SKM-1 treated with dmso at 0.1 percent for 144 hours (cell line): Measurements from ENCODE around the gene NADK2.
"Not testable (repeated sequence)": the region's sequence is repeated elsewhere in the genome, so short reads cannot be mapped to it uniquely, and the experiment has no call there.

ENCODE experiments used
- DNase-seq: peaks from one replicate; lab custom pipeline; 2025; ENCODE audit not compliant: unreplicated experiment; lab: John Stamatoyannopoulos, UW

The NADK2 gene

GRCh38 chr5:36241631-36242533, at the start of gene NADK2:
Gene NADK2 (minus strand): TSS chr5:36241925. CDS start chr5:36241798, 127 bp downstream.
- peak; percentile 92 for DNase-seq

GRCh38 chr5:36285837-36286615, 44.3 kb upstream of the NADK2 start:
- no peak for DNase-seq

- DNase-seq = not testable (repeated sequence)
Observed at GRCh38 chr5:36283775-36284174, 42.0 kb upstream of the NADK2 start.

GRCh38 chr5:36281626-36282025, 39.9 kb upstream of the NADK2 start:
- DNase-seq = no peak

- DNase-seq = no peak
Observed at GRCh38 chr5:36279054-36279698, 37.5 kb upstream of the NADK2 start.

GRCh38 chr5:36277521-36278176, 35.9 kb upstream of the NADK2 start:
- DNase-seq = no peak

GRCh38 chr5:36276864-36277263, 35.1 kb upstream of the NADK2 start:
- no peak for DNase-seq

- DNase-seq = peak; percentile 81
Observed at GRCh38 chr5:36273809-36274526, 32.2 kb upstream of the NADK2 start.

- no peak for DNase-seq
Observed at GRCh38 chr5:36272136-36272690, 30.5 kb upstream of the NADK2 start.

- DNase-seq = no peak
Observed at GRCh38 chr5:36270876-36271575, 29.3 kb upstream of the NADK2 start.

GRCh38 chr5:36270175-36270574, 28.4 kb upstream of the NADK2 start:
- DNase-seq = no peak

- no peak for DNase-seq
Observed at GRCh38 chr5:36269478-36269877, 27.8 kb upstream of the NADK2 start.

- DNase-seq = no peak
Observed at GRCh38 chr5:36267905-36268304, 26.2 kb upstream of the NADK2 start.

GRCh38 chr5:36264202-36264760, 22.6 kb upstream of the NADK2 start:
- no peak for DNase-seq

- DNase-seq = no peak
Observed at GRCh38 chr5:36261186-36261585, 19.5 kb upstream of the NADK2 start.

GRCh38 chr5:36253575-36253974, 11.8 kb upstream of the NADK2 start:
- no peak for DNase-seq

GRCh38 chr5:36252722-36253365, 11.1 kb upstream of the NADK2 start:
- DNase-seq = no peak

- DNase-seq = no peak
Observed at GRCh38 chr5:36251218-36251617, 9.5 kb upstream of the NADK2 start.

GRCh38 chr5:36250427-36250826, 8.7 kb upstream of the NADK2 start:
- DNase-seq = no peak
